H1 (cell line): ENCODE measurements around the gene MIB1. TPM values are rescaled to one million over a fixed set of nuclear protein-coding genes. Genes with fewer than 3 reads are reported as not detected.

ENCODE experiments used
- CTCF ChIA-PET: fragments of 300-600 bp; sonication (Branson Sonifier 250); formaldehyde crosslinking; loops from one replicate; lab custom pipeline; 2021; ENCODE audit not compliant: partially characterized antibody; lab: Charles Lee
- POLR2A ChIA-PET: fragments of 300-600 bp; sonication (Branson Sonifier 250); formaldehyde crosslinking; loops from one replicate; lab custom pipeline; 2021; ENCODE audit warnings: inconsistent platforms; ENCODE audit not compliant: partially characterized antibody; lab: Charles Lee
- DNase-seq, 2 experiments: peaks; one replicate each; pipeline versions ENCODE4 v3.0.0 to v3.0.0-alpha.2; 2010 to 2022; ENCODE audit warnings: low spot score in 2 of 2, low read depth in 1 of 2, mixed read lengths in 1 of 2
- FAIRE-seq: peaks from 2 replicates; lab custom pipeline; 2011; peaks lifted over from hg19 to GRCh38; lab: Jason Lieb, UNC
- H2AFZ ChIP-seq: 2 replicates; pipeline ENCODE4 v1.8.1; 2012; ENCODE audit warnings: low read length, inconsistent platforms
- H2AK5ac ChIP-seq: 2 replicates; pipeline ENCODE4 v1.6.1; 2013; ENCODE audit warnings: low read depth, low read length
- H2BK120ac ChIP-seq: replicated peaks from 2 replicates; pipeline ENCODE3; 2013; ENCODE audit warnings: low read depth, low read length, inconsistent platforms
- H2BK12ac ChIP-seq: 2 replicates; pipeline ENCODE4 v1.6.1; 2013; ENCODE audit warnings: low read depth, low read length
- H2BK15ac ChIP-seq: 2 replicates; pipeline ENCODE4 v1.6.1; 2013; ENCODE audit warnings: low read length
- H2BK20ac ChIP-seq: 2 replicates; pipeline ENCODE4 v1.6.1; 2013; ENCODE audit warnings: low read length
- H2BK5ac ChIP-seq: 2 replicates; pipeline ENCODE4 v1.6.1; 2013; ENCODE audit warnings: low read depth, low read length
- H3K14ac ChIP-seq: 2 replicates; pipeline ENCODE4 v1.6.1; 2013; ENCODE audit warnings: inconsistent platforms; ENCODE audit not compliant: insufficient read length
- H3K18ac ChIP-seq: 2 replicates; pipeline ENCODE4 v1.6.1; 2013; ENCODE audit warnings: low read length; ENCODE audit errors: extremely low read depth
- H3K23ac ChIP-seq: 2 replicates; pipeline ENCODE4 v1.6.1; 2013; ENCODE audit warnings: inconsistent platforms; ENCODE audit not compliant: insufficient read length
- H3K23me2 ChIP-seq: 2 replicates; pipeline ENCODE4 v1.6.1; 2013; ENCODE audit warnings: low read depth, low read length
- H3K27ac ChIP-seq: 2 replicates; pipeline ENCODE4 v1.6.1; 2011; ENCODE audit warnings: low read depth, low read length, inconsistent platforms
- H3K27me3 ChIP-seq, 4 experiments: replicated peaks in 1 of 4; 1 replicate in 1 of 4; 2 replicates in 3 of 4; pipeline versions ENCODE4 v1.6.1 to v1.8.1; 2011 to 2013; ENCODE audit warnings: low read length in 3 of 4, mild to moderate bottlenecking in 3 of 4, inconsistent platforms in 2 of 4, mixed read lengths in 2 of 4, moderate library complexity in 1 of 4; ENCODE audit not compliant: control insufficient read depth in 3 of 4, insufficient read depth in 3 of 4; ENCODE audit errors: extremely low read depth in 1 of 4
- H3K36me3 ChIP-seq, 4 experiments: 2 replicates each; pipeline versions ENCODE4 v1.6.1 to v1.8.1; 2011 to 2013; ENCODE audit warnings: mild to moderate bottlenecking in 4 of 4, low read length in 3 of 4, moderate library complexity in 2 of 4, control low read depth in 1 of 4, inconsistent platforms in 1 of 4; ENCODE audit not compliant: insufficient read depth in 4 of 4, control insufficient read depth in 2 of 4
- H3K4ac ChIP-seq: replicated peaks from 2 replicates; pipeline ENCODE3; 2013; ENCODE audit warnings: low read length, low read depth, mixed read lengths, inconsistent platforms; ENCODE audit not compliant: insufficient read length
- H3K4me1 ChIP-seq, 4 experiments: replicated peaks in 1 of 4; 1 replicate in 1 of 4; 2 replicates in 3 of 4; pipeline versions ENCODE4 v1.6.1 to v1.8.1; 2011 to 2013; ENCODE audit warnings: low read length in 3 of 4, inconsistent platforms in 2 of 4, mixed read lengths in 1 of 4; ENCODE audit not compliant: insufficient read depth in 4 of 4, control insufficient read depth in 3 of 4
- H3K4me2 ChIP-seq, 2 experiments: 2 replicates each; pipeline versions ENCODE4 v1.6.1 to v1.8.1; 2011 to 2013; ENCODE audit warnings: low read depth in 2 of 2, low read length in 2 of 2, control low read depth in 1 of 2, inconsistent platforms in 1 of 2, mild to moderate bottlenecking in 1 of 2; ENCODE audit not compliant: insufficient read depth in 1 of 2
- H3K4me3 ChIP-seq, 4 experiments: fragments of 200-600, 300-600 bp in 1 of 4; sonication (generic), shearing (Covaris generic), sonication (Bioruptor Twin) in 1 of 4; 2 replicates each; pipeline versions ENCODE4 v1.5.1 to v1.8.1; 2011 to 2016; ENCODE audit warnings: low read length in 4 of 4, low read depth in 3 of 4, control low read depth in 2 of 4, inconsistent platforms in 2 of 4, mild to moderate bottlenecking in 2 of 4, mixed read lengths in 1 of 4, moderate library complexity in 1 of 4; ENCODE audit not compliant: insufficient read depth in 2 of 4; ENCODE audit errors: extremely low read depth in 1 of 4
- H3K56ac ChIP-seq: replicated peaks from 2 replicates; pipeline ENCODE3; 2013; ENCODE audit warnings: low read depth, mild to moderate bottlenecking, mixed read lengths, low read length, inconsistent platforms; ENCODE audit not compliant: insufficient read length
- H3K79me1 ChIP-seq: 2 replicates; pipeline ENCODE4 v1.6.1; 2013; ENCODE audit warnings: low read depth, low read length, control low read depth
- H3K79me2 ChIP-seq, 2 experiments: 2 replicates each; pipeline versions ENCODE4 v1.6.1 to v1.8.1; 2012 to 2013; ENCODE audit warnings: low read length in 2 of 2, mild to moderate bottlenecking in 2 of 2, inconsistent platforms in 1 of 2; ENCODE audit not compliant: insufficient read depth in 2 of 2, control insufficient read depth in 1 of 2
- H3K9ac ChIP-seq, 4 experiments: replicated peaks in 1 of 4; 1 replicate in 1 of 4; 2 replicates in 3 of 4; pipeline versions ENCODE4 v1.6.1 to v1.8.1; 2011 to 2013; ENCODE audit warnings: low read depth in 3 of 4, low read length in 3 of 4, control low read depth in 2 of 4, mild to moderate bottlenecking in 2 of 4, moderate library complexity in 2 of 4, inconsistent platforms in 1 of 4; ENCODE audit errors: extremely low read depth in 1 of 4
- H3K9me3 ChIP-seq, 2 experiments: 2 replicates each; pipeline versions ENCODE4 v1.6.1 to v1.8.1; 2012 to 2013; ENCODE audit warnings: mild to moderate bottlenecking in 2 of 2, moderate library complexity in 2 of 2, control low read depth in 1 of 2, inconsistent platforms in 1 of 2, low read depth in 1 of 2, low read length in 1 of 2, mixed read lengths in 1 of 2; ENCODE audit not compliant: insufficient read depth in 2 of 2
- H4K20me1 ChIP-seq, 2 experiments: replicated peaks in 1 of 2; 2 replicates each; pipeline versions ENCODE3 to v1.8.1; 2011 to 2013; ENCODE audit warnings: inconsistent platforms in 2 of 2, low read length in 2 of 2, mild to moderate bottlenecking in 1 of 2; ENCODE audit not compliant: insufficient read depth in 2 of 2, control insufficient read depth in 1 of 2
- H4K5ac ChIP-seq: 2 replicates; pipeline ENCODE4 v1.6.1; 2013; ENCODE audit warnings: low read length, low read depth, mixed read lengths, inconsistent platforms; ENCODE audit not compliant: insufficient read length
- H4K8ac ChIP-seq: 2 replicates; pipeline ENCODE4 v1.8.0; 2013; ENCODE audit warnings: mild to moderate bottlenecking, moderate library complexity, low read length, inconsistent platforms; ENCODE audit not compliant: insufficient read depth; ENCODE audit errors: extremely low read depth
- H4K91ac ChIP-seq: replicated peaks from 2 replicates; pipeline ENCODE3; 2013; ENCODE audit warnings: low read length, mixed read lengths, inconsistent platforms; ENCODE audit not compliant: insufficient read length
- CHD2 ChIP-seq: IDR thresholded peaks from 2 replicates; pipeline ENCODE4 v1.6.1; 2012; ENCODE audit warnings: low read length, improper control_type of control experiment
- JUND ChIP-seq: IDR thresholded peaks from 2 replicates; pipeline ENCODE4 v1.6.1; 2011; ENCODE audit warnings: mild to moderate bottlenecking, improper control_type of control experiment, low read length
- KDM4A ChIP-seq: IDR thresholded peaks from one replicate; pipeline ENCODE4 v1.7.1; 2012; ENCODE audit warnings: low read depth, mild to moderate bottlenecking, moderate library complexity, low read length, inconsistent platforms; ENCODE audit not compliant: severe bottlenecking
- RAD21 ChIP-seq, 2 experiments: IDR thresholded peaks in 1 of 2; conservative IDR thresholded peaks in 1 of 2; 2 replicates each; pipeline ENCODE4 v1.6.1; 2011; ENCODE audit warnings: low read depth in 2 of 2, low read length in 2 of 2, improper control_type of control experiment in 1 of 2, inconsistent platforms in 1 of 2, mild to moderate bottlenecking in 1 of 2, moderate library complexity in 1 of 2
- RBBP5 ChIP-seq: IDR thresholded peaks from 2 replicates; pipeline ENCODE4 v1.7.1; 2012; ENCODE audit warnings: low read depth, mild to moderate bottlenecking, inconsistent platforms, low read length, moderate library complexity, borderline replicate concordance
- SIRT6 ChIP-seq: IDR thresholded peaks from one replicate; pipeline ENCODE4 v1.7.1; 2012; ENCODE audit warnings: low read length, inconsistent platforms
- TEAD4 ChIP-seq: IDR thresholded peaks from 2 replicates; pipeline ENCODE4 v1.6.1; 2012; ENCODE audit warnings: low read depth, low read length, inconsistent platforms, mixed read lengths
- WGBS, 2 experiments: shearing (Covaris generic) in 1 of 2; methylation state at CpG; one replicate each; pipeline versions ENCODE4 v1.1.6 to v1.1.7; 2013 to 2015; ENCODE audit warnings: low lambda C conversion rate in 2 of 2, mixed read lengths in 2 of 2, inconsistent platforms in 1 of 2, low coverage in 1 of 2, missing lambda C conversion rate in 1 of 2; ENCODE audit not compliant: insufficient replicate concordance in 2 of 2, insufficient coverage in 1 of 2, insufficient read length in 1 of 2; ENCODE audit errors: extremely low coverage in 1 of 2, missing lambda C conversion rate in 1 of 2; 5-methylcytosine and 5-hydroxymethylcytosine counted together
- polyA plus RNA-seq, 7 experiments: library from polyadenylated mRNA; depleted of rRNA in 3 of 7; stranded (reverse) in 5 of 7; unstranded in 2 of 7; fragments of >200 nt in 5 of 7; fragments of 200-250 nt in 2 of 7; gene quantifications; 1 replicate in 5 of 7; 2 replicates in 1 of 7; 4 replicates in 1 of 7; pipeline versions ENCODE4 v1.2.1 to v1.2.3, GENCODE V29; 2011 to 2013; ENCODE audit warnings: missing spikeins in 2 of 7, mixed read lengths in 2 of 7
- total RNA-seq: library from RNA; stranded (reverse); fragmentation: NEBNext Ultra II Directional; extraction: Animal tissue kit (Norgen Biotek cat#: 25700); gene quantifications from 2 replicates; pipeline ENCODE4 v1.2.1, GENCODE V29; 2021

MIB1 gene
- total and polyA plus RNA-seq, 2 of the 8 experiments (the other 6 are each of a cell fraction or from before 2014, with no cell fraction given): 8.2 to 60.3 TPM

GRCh38 chr18:21916594-21916993 lies 176.0 kb downstream of the MIB1 start:
- Histone ChIP-seq H2BK15ac (no peak overlapping the region), H4K91ac (no peak overlapping the region), H3K27ac (no peak overlapping the region), H3K4ac (no peak overlapping the region), H3K23me2 (no peaks in the 10 kb centered on the region), H3K4me1 (no peaks in the 10 kb centered on the region), H3K79me2 (no peaks in the 10 kb centered on the region), H3K56ac (no peak overlapping the region), H3K18ac (no peak overlapping the region), H2BK20ac (no peak overlapping the region), H2AK5ac (no peak overlapping the region), H2BK120ac (no peak overlapping the region), H3K9ac (no peak overlapping the region), H3K4me3 (no peak overlapping the region), H2AFZ (no peak overlapping the region), H3K36me3 (no peaks in the 10 kb centered on the region), H3K9me3 (no peaks in the 10 kb centered on the region), H2BK12ac (no peak overlapping the region), H4K8ac (no peak overlapping the region), H2BK5ac (no peak overlapping the region), H3K23ac (no peak overlapping the region), H3K79me1 (no peaks in the 10 kb centered on the region), H4K5ac (no peak overlapping the region), H4K20me1 (no peaks in the 10 kb centered on the region), H3K27me3 (peaks cover 0 to 1% (median under 1%) of the 10 kb centered on the region in 4 experiments; a peak in 4 of 7 replicates), H3K14ac (no peak overlapping the region), H3K4me2 (no peak overlapping the region)
- DNase-seq: no peak
- TF ChIP-seq JUND (no peak), CHD2 (no peak), SIRT6 (no peak), KDM4A (no peak), RAD21 (IDR thresholded peaks at IDR 0.05 in 1 of 2, conservative IDR thresholded peaks at IDR 0.05 in 1 of 2; ENCODE audit: low read depth in 2 of 2, low read length in 2 of 2) (no peak), RBBP5 (no peak), TEAD4 (no peak)
- WGBS, 2 experiments: 81% methylated on average over 2 of the region's 2 CpGs; no CpG with 5 or more reads in 1 of the 2 experiments
- FAIRE-seq: no peak
- POLR2A ChIA-PET: no interaction called here
- CTCF ChIA-PET: interaction anchor here (0.8 to 1.2 kb wide), 3 partner anchors 16 to 250 kb away, joined by 3 to 4 read pairs (median 4); no protein-coding TSS in a partner anchor
